ENCODE measurements around the gene RHBDF2.

Gene RHBDF2

DNA sequence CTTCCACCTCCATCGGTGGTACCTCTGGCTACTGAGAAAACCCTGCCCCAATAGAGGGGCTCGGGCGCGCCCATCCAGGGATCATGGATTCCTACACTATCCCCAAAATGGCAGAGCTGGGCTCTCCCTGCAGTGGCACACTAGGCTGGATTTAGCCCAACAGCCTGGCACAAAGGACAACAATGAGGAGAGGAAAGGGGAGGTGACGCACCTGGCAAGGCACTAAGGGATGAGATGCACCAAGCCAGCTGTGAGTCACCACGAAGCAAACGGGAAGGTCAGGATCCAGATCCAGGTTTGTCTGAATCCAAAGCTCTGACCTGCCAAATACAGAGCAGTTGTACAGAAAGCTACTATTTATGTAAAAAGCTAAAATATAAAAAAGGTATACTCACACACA, 66.4 kb downstream of the RHBDF2 start:
- no peak for DNase-seq

DNA sequence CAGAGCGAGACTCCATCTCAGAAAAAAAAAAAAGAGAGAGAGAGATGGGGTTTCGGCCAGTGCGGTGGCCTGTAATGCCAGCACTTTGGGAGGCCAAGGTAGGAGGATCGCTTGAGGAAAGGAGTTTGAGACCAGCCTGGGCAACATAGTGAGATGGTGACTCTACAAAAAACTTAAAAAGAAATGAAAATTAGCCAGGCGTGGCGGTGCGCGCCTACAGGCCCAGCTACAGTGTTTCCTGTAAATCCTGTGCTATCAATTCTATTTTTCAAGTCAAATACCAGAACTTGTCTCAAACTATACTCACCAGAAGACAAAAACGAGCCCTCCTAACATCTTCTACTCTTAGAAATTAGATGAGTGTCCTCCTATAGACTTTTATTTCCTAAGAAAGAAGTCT, 67.5 kb downstream of the RHBDF2 start:
- DNase-seq, result no peak

DNA sequence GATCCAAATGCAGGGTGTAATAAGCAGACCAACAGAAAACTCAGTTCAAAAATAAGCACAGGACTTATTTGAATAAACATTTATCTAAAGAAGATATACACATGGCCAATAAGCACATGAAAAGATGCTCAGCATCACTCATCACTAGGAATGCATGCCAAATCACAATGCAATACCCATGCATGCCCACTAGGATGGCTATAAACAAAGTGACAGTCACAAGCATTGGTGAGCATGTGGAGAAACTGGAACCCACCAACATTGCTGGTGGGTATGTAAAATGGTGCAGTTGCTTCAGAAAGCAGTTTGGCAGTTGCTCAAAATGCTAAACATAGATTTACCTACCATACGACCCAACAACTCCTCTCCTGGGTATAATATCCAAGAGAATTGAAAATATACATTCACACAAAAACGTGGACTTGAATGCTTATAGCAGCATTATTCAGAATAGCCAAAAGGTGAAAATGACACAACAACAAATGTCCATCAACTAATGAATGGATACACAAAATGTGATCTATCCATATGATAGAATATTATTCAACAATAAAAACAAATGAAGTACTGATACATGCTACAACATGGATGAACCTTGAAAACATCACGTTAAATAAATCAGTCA, 68.4 kb downstream of the RHBDF2 start:
- no peak for DNase-seq

DNA sequence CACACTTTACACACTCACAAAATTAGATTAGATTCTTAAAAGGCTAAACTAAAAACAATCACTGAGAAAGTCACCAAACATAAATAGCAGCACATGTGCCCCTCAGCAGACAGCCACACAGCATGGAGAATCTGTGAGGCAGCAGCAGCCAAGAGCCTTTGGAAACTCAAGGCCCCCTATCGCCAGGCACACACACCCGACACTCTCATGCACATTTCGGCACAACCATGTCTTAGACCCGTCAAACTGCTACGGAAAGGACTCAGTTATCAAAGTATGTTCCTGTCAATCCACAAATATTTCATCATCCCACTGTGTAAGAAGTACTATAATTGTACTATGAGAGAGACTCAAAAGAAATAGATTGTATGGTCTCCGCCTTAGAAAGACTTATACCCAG, 69.2 kb downstream of the RHBDF2 start:
- no peak for DNase-seq

DNA sequence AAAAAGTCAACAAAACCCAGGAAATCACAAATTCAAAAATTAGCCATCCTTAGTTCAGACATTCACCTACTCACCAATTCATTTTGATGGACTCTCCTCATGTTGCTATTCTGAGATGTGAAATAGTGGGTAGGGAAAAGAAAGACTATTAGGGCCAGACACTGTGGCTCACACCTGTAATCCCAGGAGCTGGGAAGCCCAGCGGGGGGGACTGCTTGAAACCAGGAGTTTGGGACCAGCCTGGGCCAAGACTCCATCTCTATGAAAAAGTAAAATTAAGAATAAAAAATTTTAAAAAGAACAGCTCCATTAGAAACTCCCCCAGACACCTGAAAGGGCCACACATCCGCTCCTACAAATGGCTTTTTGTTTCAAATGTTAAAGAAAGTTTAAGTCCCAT, 69.7 kb downstream of the RHBDF2 start:
- DNase-seq, result no peak

DNA sequence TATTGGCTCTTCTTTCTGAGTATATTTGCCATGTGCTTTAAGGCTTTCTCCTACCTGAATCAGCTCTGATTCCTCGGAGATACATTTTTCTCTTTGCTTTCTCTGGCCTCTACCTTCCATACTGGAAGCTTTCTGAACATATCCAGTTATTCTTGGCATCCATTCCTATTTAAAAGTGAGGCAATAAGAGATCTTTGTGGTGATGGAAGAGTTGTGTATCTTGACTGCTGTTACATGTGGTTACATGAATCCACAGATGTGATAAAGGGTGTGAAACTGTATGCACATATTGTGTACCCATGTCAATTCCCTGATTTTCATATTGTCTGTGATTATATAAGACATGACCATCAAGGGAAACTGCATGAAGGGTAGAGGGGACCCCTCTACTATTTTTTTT, 72.7 kb downstream of the RHBDF2 start:
- no peak for DNase-seq

DNA sequence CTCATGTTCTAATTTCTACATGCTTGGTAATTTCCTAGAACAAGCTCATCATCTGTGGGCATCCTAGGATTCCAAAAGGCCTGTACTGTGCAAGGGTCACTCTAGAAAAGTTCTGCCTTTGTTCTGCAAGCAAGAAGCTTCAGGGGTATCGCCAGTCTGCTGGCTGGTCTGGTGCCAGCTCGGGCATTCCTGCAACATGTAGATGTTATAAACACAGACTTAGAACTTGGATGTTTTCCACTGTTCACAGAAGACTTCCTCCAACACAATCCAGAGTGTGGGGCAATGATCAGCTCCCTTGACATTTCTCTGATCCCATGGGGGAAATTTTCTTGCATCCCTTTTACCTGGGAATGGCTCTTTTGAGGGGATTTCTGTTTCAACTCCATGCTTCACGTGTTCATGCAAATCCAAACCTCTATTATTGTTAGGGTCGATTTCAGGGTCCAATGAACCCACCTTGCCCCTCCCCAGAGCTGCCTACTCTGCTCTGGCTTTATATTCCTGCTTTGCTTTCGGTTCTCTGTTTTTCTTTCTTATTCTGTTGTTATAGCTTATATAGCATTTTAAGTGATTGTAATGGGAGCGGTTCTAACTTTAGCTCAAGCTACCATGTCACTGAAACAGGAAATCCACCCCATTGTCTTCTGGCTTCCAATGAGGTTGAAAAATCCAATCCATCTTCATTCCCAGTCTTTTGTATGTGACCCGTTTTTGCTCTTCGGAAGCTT, 73.6 kb downstream of the RHBDF2 start:
- no peak for DNase-seq

DNA sequence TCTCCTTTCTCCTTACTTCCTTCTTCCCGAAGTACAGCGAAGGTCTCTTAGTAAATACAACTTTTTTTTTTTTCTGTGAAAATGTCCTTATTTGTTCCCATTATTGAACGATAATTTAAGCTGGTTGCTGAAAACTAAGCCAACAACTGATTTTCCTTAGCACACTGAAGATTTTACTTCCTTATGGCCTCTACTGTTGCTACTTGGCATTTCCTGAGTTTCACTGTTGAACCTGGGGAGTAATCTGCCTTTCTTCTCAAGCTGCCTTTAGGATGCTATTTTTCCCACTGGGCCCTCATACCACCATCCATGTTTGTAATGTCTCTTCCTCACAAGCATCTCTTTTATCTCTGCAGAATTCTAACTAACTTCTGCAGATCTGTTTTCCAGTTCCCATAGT, 74.4 kb downstream of the RHBDF2 start:
- DNase-seq, result no peak

DNA sequence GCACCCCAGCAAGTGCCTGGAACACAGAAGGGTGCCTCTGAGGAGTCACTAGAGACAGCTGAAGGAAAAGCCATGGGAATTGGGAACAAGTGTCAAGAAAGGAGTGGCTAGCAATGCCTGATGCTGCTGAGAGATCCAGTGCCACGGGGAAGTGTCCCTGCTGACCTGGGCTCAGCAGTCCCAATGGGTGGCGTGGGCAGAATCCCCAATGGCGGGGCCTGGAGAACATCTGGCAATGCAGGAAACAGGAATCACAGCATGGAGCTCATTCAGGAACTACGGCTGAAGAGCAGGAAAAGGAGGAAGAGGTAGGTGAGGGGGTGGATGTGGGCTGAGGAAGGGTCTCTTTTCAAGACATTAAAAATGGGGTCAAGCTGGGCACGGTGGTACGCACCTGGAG, 78.4 kb downstream of the RHBDF2 start:
- DNase-seq, result peak; percentile 50

DNA sequence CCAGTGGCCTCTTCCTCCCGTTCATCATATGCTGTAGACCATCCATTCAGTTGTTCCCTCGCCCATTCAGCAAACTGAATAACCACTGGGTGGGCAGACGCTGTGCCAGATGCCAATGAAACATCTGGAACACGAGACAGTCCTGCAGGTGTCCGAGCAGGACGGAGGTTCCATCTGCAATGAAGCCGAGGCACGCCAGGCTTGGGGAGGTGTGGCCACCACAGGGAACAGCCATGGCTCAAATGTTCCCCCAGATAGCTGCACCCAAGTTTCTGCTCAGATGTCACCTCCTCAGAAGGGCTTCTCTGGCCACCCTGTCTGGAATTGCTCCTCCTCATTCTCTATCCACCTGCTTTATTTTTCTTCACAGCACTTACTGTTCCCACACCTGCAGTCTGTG, 78.8 kb downstream of the RHBDF2 start:
- peak; percentile 43 for DNase-seq

DNA sequence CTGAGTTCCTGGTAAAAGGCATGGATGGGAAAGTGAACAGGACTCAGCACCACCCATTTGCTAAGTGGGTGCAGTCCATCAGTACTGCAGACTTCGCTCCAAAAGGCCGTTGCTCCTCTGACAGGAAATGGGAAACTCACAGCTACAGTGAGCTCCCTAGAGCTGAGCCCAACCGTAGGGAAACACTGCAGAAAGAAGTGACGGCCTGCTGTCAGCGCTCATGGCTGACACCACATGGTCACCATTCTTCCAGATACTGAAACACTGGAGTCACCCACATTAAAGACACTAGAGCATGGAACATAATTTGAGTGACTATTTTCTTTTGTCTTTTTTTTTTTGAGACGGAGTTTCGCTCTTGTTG, 80.2 kb downstream of the RHBDF2 start:
- DNase-seq, result no peak
